DND-41 (cell line): ENCODE measurements around the gene GRID1.

Experiments used
- ATAC-seq: fragments of 200-7000 bp; cut with Tn5 transposase; 3 replicates; pipeline ENCODE4 v1.9.1; 2021; ENCODE audit warnings: low read depth; ENCODE audit not compliant: insufficient read depth
- DNase-seq: peaks from one replicate; pipeline ENCODE4 v3.0.0-alpha.2; 2020
- H2AFZ ChIP-seq: 2 replicates; pipeline ENCODE4 v1.6.0; 2012; ENCODE audit warnings: low read depth, low read length
- H3K27ac ChIP-seq: 2 replicates; pipeline ENCODE4 v1.5.1; 2012; ENCODE audit warnings: low read length, inconsistent platforms
- H3K27me3 ChIP-seq: fragments of 200-600 bp; sonication (generic); 2 replicates; pipeline ENCODE4 v1.6.0; 2012; ENCODE audit warnings: low read length, mild to moderate bottlenecking, inconsistent platforms; ENCODE audit not compliant: insufficient read depth, poor library complexity
- H3K36me3 ChIP-seq: 2 replicates; pipeline ENCODE4 v1.5.1; 2012; ENCODE audit warnings: low read length, inconsistent platforms; ENCODE audit not compliant: insufficient read depth
- H3K4me1 ChIP-seq: 2 replicates; pipeline ENCODE4 v1.5.1; 2012; ENCODE audit warnings: mild to moderate bottlenecking, low read length; ENCODE audit not compliant: insufficient read depth
- H3K4me2 ChIP-seq: 2 replicates; pipeline ENCODE4 v1.6.0; 2012; ENCODE audit warnings: mild to moderate bottlenecking, moderate library complexity, low read length, inconsistent platforms; ENCODE audit not compliant: insufficient read depth
- H3K4me3 ChIP-seq, 2 experiments: fragments of 200-600 bp in 1 of 2; shearing (Covaris generic) in 1 of 2; 2 replicates each; pipeline ENCODE4 v1.5.1; 2012 to 2016; ENCODE audit warnings: inconsistent platforms in 2 of 2, low read length in 2 of 2, mild to moderate bottlenecking in 2 of 2, low read depth in 1 of 2, moderate library complexity in 1 of 2
- H3K79me2 ChIP-seq: 2 replicates; pipeline ENCODE4 v1.6.0; 2012; ENCODE audit warnings: low read length, inconsistent platforms; ENCODE audit not compliant: insufficient read depth
- H3K9ac ChIP-seq: 2 replicates; pipeline ENCODE4 v1.6.0; 2012; ENCODE audit warnings: low read depth, mild to moderate bottlenecking, inconsistent platforms, low read length, moderate library complexity
- H3K9me3 ChIP-seq: 2 replicates; pipeline ENCODE4 v1.5.1; 2012; ENCODE audit warnings: low read length, moderate library complexity, mild to moderate bottlenecking, inconsistent platforms; ENCODE audit not compliant: insufficient read depth, severe bottlenecking
- H4K20me1 ChIP-seq: 2 replicates; pipeline ENCODE4 v1.6.0; 2012; ENCODE audit warnings: low read length; ENCODE audit not compliant: insufficient read depth
- EZH2 ChIP-seq: IDR thresholded peaks from 3 replicates; pipeline ENCODE4 v1.6.1; 2012; ENCODE audit warnings: borderline replicate concordance, low read depth, mild to moderate bottlenecking, moderate library complexity, low read length, inconsistent platforms; ENCODE audit not compliant: severe bottlenecking
- TF ChIP-seq, protein P1 (sequence below): IDR thresholded peaks from 2 replicates; pipeline ENCODE4 v1.5.1; 2012; ENCODE audit warnings: borderline replicate concordance, low read length, moderate library complexity, mild to moderate bottlenecking; ENCODE audit not compliant: poor library complexity, severe bottlenecking; ENCODE audit errors: extremely low read depth

Gene GRID1

DNA sequence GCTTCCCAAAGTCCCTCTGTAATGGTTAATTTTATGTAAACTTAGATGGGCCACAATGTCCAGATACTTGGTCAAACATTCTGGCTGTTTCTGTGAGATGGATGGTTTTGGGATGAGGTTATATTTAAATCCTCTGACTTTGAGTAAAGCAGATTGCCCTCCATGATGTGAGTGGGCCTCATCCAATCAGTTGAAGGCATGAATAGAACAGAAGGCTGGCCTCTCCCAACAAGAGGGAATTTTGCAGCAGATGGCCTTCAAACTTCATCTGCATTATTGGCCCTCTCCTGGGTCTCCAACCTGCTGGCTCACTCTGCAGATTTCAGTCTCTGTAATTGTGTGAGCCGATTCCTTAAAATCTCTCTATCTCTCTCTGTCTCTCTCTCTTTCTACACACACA lies 362.3 kb downstream of the GRID1 start:
- Histone ChIP-seq H3K79me2 (no peaks in the 10 kb centered on the region), H3K9ac (no peak overlapping the region), H3K4me1 (peaks cover 14% of the 10 kb centered on the region), H3K27me3 (peaks cover 3% of the 10 kb centered on the region), H3K9me3 (no peaks in the 10 kb centered on the region), H4K20me1 (no peaks in the 10 kb centered on the region), H2AFZ (no peak overlapping the region), H3K27ac (no peak overlapping the region), H3K36me3 (no peaks in the 10 kb centered on the region), H3K4me3 (no peak overlapping the region), H3K4me2 (no peak overlapping the region)
- no peak for TF ChIP-seq EZH2
- TF ChIP-seq, protein P1, sequence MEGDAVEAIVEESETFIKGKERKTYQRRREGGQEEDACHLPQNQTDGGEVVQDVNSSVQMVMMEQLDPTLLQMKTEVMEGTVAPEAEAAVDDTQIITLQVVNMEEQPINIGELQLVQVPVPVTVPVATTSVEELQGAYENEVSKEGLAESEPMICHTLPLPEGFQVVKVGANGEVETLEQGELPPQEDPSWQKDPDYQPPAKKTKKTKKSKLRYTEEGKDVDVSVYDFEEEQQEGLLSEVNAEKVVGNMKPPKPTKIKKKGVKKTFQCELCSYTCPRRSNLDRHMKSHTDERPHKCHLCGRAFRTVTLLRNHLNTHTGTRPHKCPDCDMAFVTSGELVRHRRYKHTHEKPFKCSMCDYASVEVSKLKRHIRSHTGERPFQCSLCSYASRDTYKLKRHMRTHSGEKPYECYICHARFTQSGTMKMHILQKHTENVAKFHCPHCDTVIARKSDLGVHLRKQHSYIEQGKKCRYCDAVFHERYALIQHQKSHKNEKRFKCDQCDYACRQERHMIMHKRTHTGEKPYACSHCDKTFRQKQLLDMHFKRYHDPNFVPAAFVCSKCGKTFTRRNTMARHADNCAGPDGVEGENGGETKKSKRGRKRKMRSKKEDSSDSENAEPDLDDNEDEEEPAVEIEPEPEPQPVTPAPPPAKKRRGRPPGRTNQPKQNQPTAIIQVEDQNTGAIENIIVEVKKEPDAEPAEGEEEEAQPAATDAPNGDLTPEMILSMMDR: no peak
- ATAC-seq (no peak), DNase-seq (no peak)

DNA sequence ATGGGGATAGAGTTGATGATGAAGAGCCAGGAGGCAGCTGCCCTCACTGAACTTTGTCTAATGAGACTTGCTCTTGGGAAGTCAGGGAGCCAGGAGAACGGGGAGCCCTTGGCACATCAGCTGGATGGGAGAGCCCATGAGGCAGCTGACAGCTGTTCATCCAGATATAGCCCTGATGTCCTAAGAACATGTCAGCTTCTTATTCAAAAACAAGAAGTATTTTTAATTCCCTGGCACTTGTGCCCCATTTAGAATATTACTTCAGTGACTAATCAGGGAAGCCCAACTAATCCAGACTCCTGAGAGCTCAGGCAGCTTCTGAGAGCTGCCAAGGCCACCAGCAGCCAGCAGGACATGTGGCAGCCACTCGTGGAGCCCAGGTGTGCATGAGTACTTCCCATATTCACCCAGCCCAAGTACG lies 363.4 kb downstream of the GRID1 start:
- Histone ChIP-seq H3K9ac (no peak overlapping the region), H3K4me2 (no peak overlapping the region), H4K20me1 (no peaks in the 10 kb centered on the region), H3K4me3 (no peak overlapping the region), H3K27ac (no peak overlapping the region), H3K9me3 (no peaks in the 10 kb centered on the region), H3K79me2 (no peaks in the 10 kb centered on the region), H3K4me1 (peaks cover 4% of the 10 kb centered on the region; the same call in 1 of the 2 replicates), H2AFZ (no peak overlapping the region), H3K27me3 (peaks cover 3% of the 10 kb centered on the region), H3K36me3 (no peaks in the 10 kb centered on the region)
- DNase-seq (no peak), ATAC-seq (no peak)
- TF ChIP-seq, protein P1: no peak
- TF ChIP-seq EZH2: no peak

DNA sequence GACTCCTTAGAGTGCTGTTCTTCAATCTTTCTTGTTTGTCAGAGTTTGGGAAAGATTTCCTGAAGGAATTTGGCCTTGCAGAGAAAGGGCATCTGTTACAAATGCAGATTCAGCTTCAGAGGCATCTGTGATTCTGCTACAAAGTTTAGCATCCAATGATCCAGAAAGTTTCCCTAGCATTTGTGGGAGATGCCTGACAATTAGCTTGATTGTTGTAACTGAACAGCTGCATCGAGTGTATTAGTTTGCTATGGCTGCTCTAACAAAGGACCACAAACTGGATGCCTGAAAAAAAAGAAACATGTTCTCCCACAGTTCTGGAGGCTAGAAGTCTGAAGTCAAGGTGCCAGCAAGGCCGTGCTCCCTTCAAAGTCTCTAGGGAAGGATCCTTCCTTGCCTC lies 365.1 kb downstream of the GRID1 start:
- no peak for ATAC-seq
- H4K20me1 ChIP-seq: no peaks in the 10 kb centered on the region

More for the DNA sequence above, 365.1 kb downstream of the GRID1 start:
- no peak overlapping the region for H3K4me3 ChIP-seq
- H3K4me2 ChIP-seq: no peak overlapping the region
- H3K9me3 ChIP-seq: no peaks in the 10 kb centered on the region
- no peak overlapping the region for H3K9ac ChIP-seq
- peaks cover 3% of the 10 kb centered on the region for H3K27me3 ChIP-seq
- H3K4me1 ChIP-seq: no peaks in the 10 kb centered on the region
- DNase-seq: no peak
- H3K27ac ChIP-seq: no peak overlapping the region
- H3K79me2 ChIP-seq: no peaks in the 10 kb centered on the region
- TF ChIP-seq EZH2: no peak
- TF ChIP-seq, protein P1: no peak
- no peaks in the 10 kb centered on the region for H3K36me3 ChIP-seq
- no peak overlapping the region for H2AFZ ChIP-seq
